Fibroblast of lung (primary cell): Measurements from ENCODE around the gene DSTN.

ENCODE experiments used
- EZH2 ChIP-seq: IDR thresholded peaks from 2 replicates; pipeline ENCODE4 v1.5.1; 2012; ENCODE audit warnings: low read length, control low read depth, mild to moderate bottlenecking; ENCODE audit errors: missing control alignments
- TF ChIP-seq, protein P1 (sequence below), 2 donors: IDR thresholded peaks in 1 of 2; conservative IDR thresholded peaks in 1 of 2; 1 replicate in 1 of 2; 2 replicates in 1 of 2; pipeline ENCODE4 v1.5.1; 2011 to 2012; ENCODE audit warnings: low read length in 2 of 2, control low read depth in 1 of 2, inconsistent platforms in 1 of 2, low read depth in 1 of 2, mild to moderate bottlenecking in 1 of 2

- TF ChIP-seq, protein P1, sequence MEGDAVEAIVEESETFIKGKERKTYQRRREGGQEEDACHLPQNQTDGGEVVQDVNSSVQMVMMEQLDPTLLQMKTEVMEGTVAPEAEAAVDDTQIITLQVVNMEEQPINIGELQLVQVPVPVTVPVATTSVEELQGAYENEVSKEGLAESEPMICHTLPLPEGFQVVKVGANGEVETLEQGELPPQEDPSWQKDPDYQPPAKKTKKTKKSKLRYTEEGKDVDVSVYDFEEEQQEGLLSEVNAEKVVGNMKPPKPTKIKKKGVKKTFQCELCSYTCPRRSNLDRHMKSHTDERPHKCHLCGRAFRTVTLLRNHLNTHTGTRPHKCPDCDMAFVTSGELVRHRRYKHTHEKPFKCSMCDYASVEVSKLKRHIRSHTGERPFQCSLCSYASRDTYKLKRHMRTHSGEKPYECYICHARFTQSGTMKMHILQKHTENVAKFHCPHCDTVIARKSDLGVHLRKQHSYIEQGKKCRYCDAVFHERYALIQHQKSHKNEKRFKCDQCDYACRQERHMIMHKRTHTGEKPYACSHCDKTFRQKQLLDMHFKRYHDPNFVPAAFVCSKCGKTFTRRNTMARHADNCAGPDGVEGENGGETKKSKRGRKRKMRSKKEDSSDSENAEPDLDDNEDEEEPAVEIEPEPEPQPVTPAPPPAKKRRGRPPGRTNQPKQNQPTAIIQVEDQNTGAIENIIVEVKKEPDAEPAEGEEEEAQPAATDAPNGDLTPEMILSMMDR (conservative IDR thresholded peaks at IDR 0.05 in 1 of 2, IDR thresholded peaks at IDR 0.05 in 1 of 2; ENCODE audit: low read depth in 1 of 2, low read length in 2 of 2), result peak; percentile 56 to 58
- no peak for TF ChIP-seq EZH2
These were observed 47.5 kb downstream of the DSTN start for GRCh38 chr20:17617212-17617867.
